CD14-positive monocyte (primary cell): ENCODE data around the gene BPI. TPM values are rescaled to one million over a fixed set of nuclear protein-coding genes. Genes with fewer than 3 reads are reported as not detected.
A peak's percentile ranks its signal among the peaks of the same experiment; 100 is the strongest.

Experiments used
- DNase-seq, 3 donors: peaks; one replicate each; pipeline ENCODE4 v3.0.0-alpha.2; 2011 to 2022
- H2AFZ ChIP-seq: 2 replicates; pipeline ENCODE4 v1.6.0; 2012; ENCODE audit warnings: mild to moderate bottlenecking, low read depth, low read length, inconsistent platforms; ENCODE audit not compliant: insufficient read depth, poor library complexity, severe bottlenecking
- H3K27ac ChIP-seq, 2 donors: 1 replicate in 1 of 2; 2 replicates in 1 of 2; pipeline ENCODE4 v1.5.1; 2012 to 2013; ENCODE audit warnings: low read length in 2 of 2, control low read depth in 1 of 2, inconsistent platforms in 1 of 2, low read depth in 1 of 2, mild to moderate bottlenecking in 1 of 2
- H3K27me3 ChIP-seq, 2 donors: one replicate each; pipeline versions ENCODE4 v1.6.0 to v1.6.1; 2011 to 2013; ENCODE audit warnings: low read length in 2 of 2; ENCODE audit not compliant: control insufficient read depth in 2 of 2, insufficient read depth in 2 of 2
- H3K36me3 ChIP-seq, 2 donors: replicated peaks in 1 of 2; 1 replicate in 1 of 2; 2 replicates in 1 of 2; pipeline versions ENCODE4 v1.5.1 to v1.6.1; 2012 to 2013; ENCODE audit warnings: low read length in 2 of 2, control low read depth in 1 of 2, inconsistent platforms in 1 of 2, mild to moderate bottlenecking in 1 of 2; ENCODE audit not compliant: insufficient read depth in 2 of 2, control insufficient read depth in 1 of 2
- H3K4me1 ChIP-seq, 2 donors: 1 replicate in 1 of 2; 2 replicates in 1 of 2; pipeline versions ENCODE4 v1.5.1 to v1.6.1; 2012 to 2013; ENCODE audit warnings: low read length in 2 of 2, control low read depth in 1 of 2, inconsistent platforms in 1 of 2, mild to moderate bottlenecking in 1 of 2, moderate library complexity in 1 of 2; ENCODE audit not compliant: insufficient read depth in 2 of 2, control insufficient read depth in 1 of 2
- H3K4me2 ChIP-seq: replicated peaks from 2 replicates; pipeline ENCODE3; 2012; ENCODE audit warnings: low read length, moderate library complexity, mild to moderate bottlenecking; ENCODE audit not compliant: poor library complexity, severe bottlenecking; ENCODE audit errors: extremely low read depth
- H3K4me3 ChIP-seq, 3 experiments: fragments of 200-600 bp in 1 of 3; sonication (generic) in 1 of 3; replicated peaks in 1 of 3; 1 replicate in 2 of 3; 2 replicates in 1 of 3; pipeline ENCODE4 v1.5.1; 2011 to 2013; ENCODE audit warnings: low read length in 3 of 3, mild to moderate bottlenecking in 3 of 3, control low read depth in 2 of 3, low read depth in 2 of 3, inconsistent platforms in 1 of 3, moderate library complexity in 1 of 3
- H3K79me2 ChIP-seq: 2 replicates; pipeline ENCODE4 v1.6.0; 2012; ENCODE audit warnings: mild to moderate bottlenecking, control low read depth, inconsistent platforms, low read length, moderate library complexity; ENCODE audit not compliant: insufficient read depth
- H3K9ac ChIP-seq: 2 replicates; pipeline ENCODE4 v1.6.0; 2017; ENCODE audit warnings: low read length, mild to moderate bottlenecking; ENCODE audit not compliant: insufficient read depth, poor library complexity, severe bottlenecking
- H3K9me3 ChIP-seq, 2 donors: replicated peaks in 1 of 2; 1 replicate in 1 of 2; 2 replicates in 1 of 2; pipeline versions ENCODE4 v1.5.1 to v1.6.1; 2012 to 2013; ENCODE audit warnings: low read length in 2 of 2, control low read depth in 1 of 2; ENCODE audit not compliant: control insufficient read depth in 1 of 2, insufficient read depth in 1 of 2
- H4K20me1 ChIP-seq: 2 replicates; pipeline ENCODE4 v1.6.0; 2012; ENCODE audit warnings: mild to moderate bottlenecking, low read length, control low read depth, moderate library complexity; ENCODE audit not compliant: insufficient read depth
- H3K27ac Mint-ChIP-seq, 7 donors: one replicate each; pipeline ENCODE4 v1.8.0; 2020; ENCODE audit warnings: mild to moderate bottlenecking in 7 of 7, mixed read lengths in 7 of 7, moderate library complexity in 6 of 7, inconsistent platforms in 2 of 7
- H3K27me3 Mint-ChIP-seq, 3 donors: one replicate each; pipeline ENCODE4 v1.8.0; 2021 to 2022; ENCODE audit warnings: low read depth in 3 of 3, mild to moderate bottlenecking in 3 of 3, mixed read lengths in 3 of 3, moderate library complexity in 3 of 3, inconsistent platforms in 1 of 3
- H3K36me3 Mint-ChIP-seq, 2 donors: one replicate each; pipeline ENCODE4 v1.8.0; 2020; ENCODE audit warnings: mixed read lengths in 2 of 2, inconsistent platforms in 1 of 2, mild to moderate bottlenecking in 1 of 2
- H3K4me1 Mint-ChIP-seq: one replicate; pipeline ENCODE4 v1.8.0; 2020; ENCODE audit warnings: mild to moderate bottlenecking, mixed read lengths
- H3K4me3 Mint-ChIP-seq, 2 donors: one replicate each; pipeline ENCODE4 v1.8.0; 2020; ENCODE audit warnings: mild to moderate bottlenecking in 2 of 2, mixed read lengths in 2 of 2, moderate library complexity in 1 of 2
- H3K9me3 Mint-ChIP-seq, 7 donors: one replicate each; pipeline ENCODE4 v1.8.0; 2020 to 2022; ENCODE audit warnings: mixed read lengths in 7 of 7, mild to moderate bottlenecking in 6 of 7, moderate library complexity in 6 of 7, inconsistent platforms in 2 of 7
- WGBS: methylation state at CpG from one replicate; pipeline ENCODE4 v1.1.5; 2013; ENCODE audit warnings: missing lambda C conversion rate; ENCODE audit not compliant: insufficient coverage; 5-methylcytosine and 5-hydroxymethylcytosine counted together
- intact Hi-C, 2 donors: fragments of 100-400 bp; cut with micrococcal nuclease; formaldehyde crosslinking; loops; one replicate each; pipeline versions ENCODE4 v1.15.0 to v1.15.1; 2023
- polyA plus RNA-seq, 3 donors: library from polyadenylated mRNA; depleted of rRNA in 1 of 3; unstranded in 2 of 3; stranded (reverse) in 1 of 3; fragments of 300-500 nt in 2 of 3; fragments of >200 nt in 1 of 3; fragmentation: Illumina TruSeq in 2 of 3; gene quantifications; 1 replicate in 2 of 3; 2 replicates in 1 of 3; pipeline ENCODE4 v1.2.3, GENCODE V29; 2012 to 2021
- TF ChIP-seq, protein P1 (sequence below): fragments of 200-600 bp; IDR thresholded peaks from one replicate; pipeline ENCODE4 v1.8.0; 2022; ENCODE audit warnings: antibody characterized with exemption, mild to moderate bottlenecking

The BPI gene
- polyA plus RNA-seq, 3 donors = 8.2 to 9.0 (median 8.7) TPM

DNA sequence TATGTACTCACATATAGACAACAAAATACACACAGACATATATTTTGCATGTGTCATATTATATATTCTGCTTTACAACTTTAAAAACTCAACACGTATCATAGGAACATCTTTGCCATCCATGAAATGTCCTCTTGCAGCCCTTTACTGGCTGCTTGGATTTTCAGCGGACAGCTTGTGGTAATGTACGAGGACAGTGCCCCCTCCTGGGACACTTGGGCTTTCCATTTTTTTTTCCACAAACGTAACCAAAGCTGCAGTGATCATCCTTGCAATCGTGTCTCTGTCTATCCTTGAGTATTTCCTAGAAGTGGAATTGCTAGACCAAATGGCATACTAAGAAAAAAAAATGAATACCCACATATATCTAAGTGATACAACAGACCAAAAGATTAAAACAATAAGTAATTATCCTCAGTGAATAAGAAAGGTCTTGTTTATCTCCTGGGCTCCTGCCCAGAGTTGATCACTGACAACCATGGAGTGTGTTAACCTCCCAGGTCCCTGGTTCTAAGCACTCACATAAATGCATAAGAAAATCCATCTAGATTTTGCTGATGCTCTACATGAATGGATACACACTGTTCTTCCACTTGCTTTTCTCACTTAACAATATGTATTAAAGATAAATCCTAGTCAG, 18.1 kb downstream of the BPI start:
- no peaks in the 10 kb centered on the region for H3K4me1 ChIP-seq
- intact Hi-C loops = loop anchor here (1.0 to 5.0 kb wide), 3 partner anchors 90 to 260 kb away; no protein-coding TSS in a partner anchor

DNA sequence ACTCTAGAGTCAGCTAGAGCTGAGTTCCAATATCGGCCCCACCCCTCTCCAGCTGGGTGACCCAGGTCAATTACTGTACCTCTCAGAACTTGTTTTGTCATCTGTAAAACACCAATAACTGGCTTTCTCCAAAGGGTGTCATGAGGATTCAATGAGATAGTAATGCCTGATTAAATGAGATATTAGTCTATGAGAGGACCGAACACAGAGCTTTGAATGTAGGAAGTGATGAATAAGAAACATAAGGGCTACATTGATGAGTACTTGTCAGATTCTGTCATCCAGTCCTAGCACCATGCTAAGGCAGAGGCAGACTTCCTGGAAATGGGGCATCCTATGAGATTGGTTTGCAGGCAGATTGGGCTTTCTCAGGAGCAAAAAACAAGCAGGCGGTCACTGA, 20.2 kb downstream of the BPI start:
- Mint-ChIP-seq H3K27me3 (peaks cover 4 to 28% (median 13%) of the 10 kb centered on the region in 3 donors), H3K4me3 (no peak overlapping the region)

More for the DNA sequence above, 18.1 kb downstream of the BPI start:
- H3K36me3 Mint-ChIP-seq = peaks cover 66 to 72% of the 10 kb centered on the region in 2 donors
- Histone ChIP-seq H2AFZ (no peak overlapping the region), H3K4me3 (no peak overlapping the region), H3K9ac (no peak overlapping the region), H3K27ac (no peak overlapping the region), H3K36me3 (peaks cover 33 to 49% of the 10 kb centered on the region in 2 donors), H3K9me3 (no peaks in the 10 kb centered on the region), H4K20me1 (no peaks in the 10 kb centered on the region), H3K4me2 (no peak overlapping the region), H3K79me2 (no peaks in the 10 kb centered on the region), H3K27me3 (peaks cover 0 to 3% of the 10 kb centered on the region in 2 donors)
- TF ChIP-seq, protein P1, sequence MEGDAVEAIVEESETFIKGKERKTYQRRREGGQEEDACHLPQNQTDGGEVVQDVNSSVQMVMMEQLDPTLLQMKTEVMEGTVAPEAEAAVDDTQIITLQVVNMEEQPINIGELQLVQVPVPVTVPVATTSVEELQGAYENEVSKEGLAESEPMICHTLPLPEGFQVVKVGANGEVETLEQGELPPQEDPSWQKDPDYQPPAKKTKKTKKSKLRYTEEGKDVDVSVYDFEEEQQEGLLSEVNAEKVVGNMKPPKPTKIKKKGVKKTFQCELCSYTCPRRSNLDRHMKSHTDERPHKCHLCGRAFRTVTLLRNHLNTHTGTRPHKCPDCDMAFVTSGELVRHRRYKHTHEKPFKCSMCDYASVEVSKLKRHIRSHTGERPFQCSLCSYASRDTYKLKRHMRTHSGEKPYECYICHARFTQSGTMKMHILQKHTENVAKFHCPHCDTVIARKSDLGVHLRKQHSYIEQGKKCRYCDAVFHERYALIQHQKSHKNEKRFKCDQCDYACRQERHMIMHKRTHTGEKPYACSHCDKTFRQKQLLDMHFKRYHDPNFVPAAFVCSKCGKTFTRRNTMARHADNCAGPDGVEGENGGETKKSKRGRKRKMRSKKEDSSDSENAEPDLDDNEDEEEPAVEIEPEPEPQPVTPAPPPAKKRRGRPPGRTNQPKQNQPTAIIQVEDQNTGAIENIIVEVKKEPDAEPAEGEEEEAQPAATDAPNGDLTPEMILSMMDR = peak; percentile 76
- DNase-seq = peak; percentile 21 to 50 (median 49)
- peaks cover 9 to 32% (median 16%) of the 10 kb centered on the region in 3 donors for H3K27me3 Mint-ChIP-seq
- peaks cover 10% of the 10 kb centered on the region for H3K4me1 Mint-ChIP-seq
- no peak overlapping the region for H3K27ac Mint-ChIP-seq
- 0% methylated on average over 2 of the region's 5 CpGs for WGBS
- peaks cover 2 to 6% (median 4%) of the 10 kb centered on the region in 7 donors for H3K9me3 Mint-ChIP-seq
- no peak overlapping the region for H3K4me3 Mint-ChIP-seq

More for the DNA sequence above, 20.2 kb downstream of the BPI start:
- H2AFZ ChIP-seq = no peak overlapping the region
- H3K9ac ChIP-seq = no peak overlapping the region
- H3K4me2 ChIP-seq = no peak overlapping the region
- TF ChIP-seq, protein P1 = no peak
- intact Hi-C loops = loop anchor here in 1 of 2 donors (5.0 kb wide), 2 partner anchors 92 to 262 kb away; no protein-coding TSS in a partner anchor
- Mint-ChIP-seq H3K36me3 (peaks cover 62 to 69% of the 10 kb centered on the region in 2 donors), H3K4me1 (peaks cover 10% of the 10 kb centered on the region), H3K27ac (no peak overlapping the region), H3K9me3 (peaks cover 0 to 6% (median 4%) of the 10 kb centered on the region in 7 donors)
- H4K20me1 ChIP-seq = no peaks in the 10 kb centered on the region
- no peak for DNase-seq
- peaks cover 40 to 59% of the 10 kb centered on the region in 2 donors for H3K36me3 ChIP-seq
- no peaks in the 10 kb centered on the region for H3K9me3 ChIP-seq
- H3K27ac ChIP-seq = no peak overlapping the region
- no peaks in the 10 kb centered on the region for H3K4me1 ChIP-seq
- no peaks in the 10 kb centered on the region for H3K79me2 ChIP-seq
- WGBS = 100% methylated on average over 1 of the region's 3 CpGs
- no peaks in the 10 kb centered on the region for H3K27me3 ChIP-seq
- H3K4me3 ChIP-seq = no peak overlapping the region
